Activated naive CD8-positive, alpha-beta T cell (primary cell): ENCODE measurements around the gene SIK2.

Source experiments
- H3K27ac Mint-ChIP-seq: one replicate; pipeline ENCODE4 v1.8.0; 2021; ENCODE audit warnings: mixed read lengths
- H3K27me3 Mint-ChIP-seq: one replicate; pipeline ENCODE4 v1.8.0; 2021; ENCODE audit warnings: mixed read lengths
- H3K36me3 Mint-ChIP-seq: one replicate; pipeline ENCODE4 v1.8.0; 2021; ENCODE audit warnings: mixed read lengths
- H3K4me1 Mint-ChIP-seq: one replicate; pipeline ENCODE4 v1.8.0; 2021; ENCODE audit warnings: low read depth, mixed read lengths
- H3K4me3 Mint-ChIP-seq: one replicate; pipeline ENCODE4 v1.8.0; 2021; ENCODE audit warnings: mild to moderate bottlenecking, mixed read lengths
- H3K9me3 Mint-ChIP-seq: one replicate; pipeline ENCODE4 v1.8.0; 2021; ENCODE audit warnings: low read depth, mixed read lengths

The SIK2 gene

GRCh38 chr11:111629499-111629898 is 27.2 kb downstream of the SIK2 start:
- H3K4me3 Mint-ChIP-seq, result no peak overlapping the region

GRCh38 chr11:111631024-111631665 is 28.9 kb downstream of the SIK2 start:
- H3K4me1 Mint-ChIP-seq, result peaks cover 29% of the 10 kb centered on the region
- no peaks in the 10 kb centered on the region for H3K27me3 Mint-ChIP-seq
- peaks cover 9% of the 10 kb centered on the region for H3K36me3 Mint-ChIP-seq
- no peaks in the 10 kb centered on the region for H3K9me3 Mint-ChIP-seq
- H3K4me3 Mint-ChIP-seq, result no peak overlapping the region
- H3K27ac Mint-ChIP-seq, result no peak overlapping the region

More at GRCh38 chr11:111629499-111629898, 27.2 kb downstream of the SIK2 start:
- no peaks in the 10 kb centered on the region for H3K9me3 Mint-ChIP-seq
- peaks cover 19% of the 10 kb centered on the region for H3K4me1 Mint-ChIP-seq
- no peak overlapping the region for H3K27ac Mint-ChIP-seq
- no peaks in the 10 kb centered on the region for H3K27me3 Mint-ChIP-seq
- peaks cover 17% of the 10 kb centered on the region for H3K36me3 Mint-ChIP-seq

GRCh38 chr11:111631666-111632039 is 29.4 kb downstream of the SIK2 start:
- no peak overlapping the region for H3K4me3 Mint-ChIP-seq
- no peaks in the 10 kb centered on the region for H3K9me3 Mint-ChIP-seq
- peaks cover 6% of the 10 kb centered on the region for H3K36me3 Mint-ChIP-seq
- no peaks in the 10 kb centered on the region for H3K27me3 Mint-ChIP-seq
- H3K4me1 Mint-ChIP-seq, result peaks cover 32% of the 10 kb centered on the region
- H3K27ac Mint-ChIP-seq, result no peak overlapping the region

- Mint-ChIP-seq H3K4me3 (no peak overlapping the region), H3K9me3 (no peaks in the 10 kb centered on the region), H3K27me3 (no peaks in the 10 kb centered on the region), H3K27ac (no peak overlapping the region), H3K4me1 (peaks cover 32% of the 10 kb centered on the region), H3K36me3 (peaks cover 7% of the 10 kb centered on the region)
Measured at GRCh38 chr11:111632516-111633220, 30.4 kb downstream of the SIK2 start.

- Mint-ChIP-seq H3K27ac (no peak overlapping the region), H3K27me3 (no peaks in the 10 kb centered on the region), H3K9me3 (no peaks in the 10 kb centered on the region), H3K36me3 (peaks cover 9% of the 10 kb centered on the region), H3K4me3 (no peak overlapping the region), H3K4me1 (peaks cover 38% of the 10 kb centered on the region)
Measured at GRCh38 chr11:111633248-111633647, 31.0 kb downstream of the SIK2 start.

GRCh38 chr11:111633756-111634362 is 31.6 kb downstream of the SIK2 start:
- Mint-ChIP-seq H3K27ac (peak overlapping the region; percentile 41), H3K4me1 (peaks cover 40% of the 10 kb centered on the region), H3K27me3 (no peaks in the 10 kb centered on the region), H3K36me3 (peaks cover 7% of the 10 kb centered on the region), H3K9me3 (no peaks in the 10 kb centered on the region), H3K4me3 (no peak overlapping the region)

- Mint-ChIP-seq H3K9me3 (no peaks in the 10 kb centered on the region), H3K27ac (no peak overlapping the region), H3K36me3 (peaks cover 3% of the 10 kb centered on the region), H3K27me3 (no peaks in the 10 kb centered on the region), H3K4me1 (peaks cover 41% of the 10 kb centered on the region), H3K4me3 (no peak overlapping the region)
Measured at GRCh38 chr11:111634981-111635705, 32.9 kb downstream of the SIK2 start.

GRCh38 chr11:111635706-111636045 is 33.4 kb downstream of the SIK2 start:
- Mint-ChIP-seq H3K27me3 (no peaks in the 10 kb centered on the region), H3K27ac (no peak overlapping the region), H3K36me3 (peaks cover 3% of the 10 kb centered on the region), H3K4me1 (peaks cover 41% of the 10 kb centered on the region), H3K9me3 (no peaks in the 10 kb centered on the region), H3K4me3 (no peak overlapping the region)

- Mint-ChIP-seq H3K27ac (no peak overlapping the region), H3K4me3 (no peak overlapping the region), H3K27me3 (no peaks in the 10 kb centered on the region), H3K9me3 (no peaks in the 10 kb centered on the region), H3K4me1 (peaks cover 39% of the 10 kb centered on the region), H3K36me3 (peaks cover 16% of the 10 kb centered on the region)
Measured at GRCh38 chr11:111637885-111638284, 35.6 kb downstream of the SIK2 start.

- H3K27ac Mint-ChIP-seq, result no peak overlapping the region
- peaks cover 16% of the 10 kb centered on the region for H3K36me3 Mint-ChIP-seq
- peaks cover 28% of the 10 kb centered on the region for H3K4me1 Mint-ChIP-seq
- H3K4me3 Mint-ChIP-seq, result no peak overlapping the region
- H3K9me3 Mint-ChIP-seq, result no peaks in the 10 kb centered on the region
- no peaks in the 10 kb centered on the region for H3K27me3 Mint-ChIP-seq
Measured at GRCh38 chr11:111639226-111639925, 37.1 kb downstream of the SIK2 start.

GRCh38 chr11:111641339-111642015 is 39.2 kb downstream of the SIK2 start:
- Mint-ChIP-seq H3K36me3 (peaks cover 18% of the 10 kb centered on the region), H3K27me3 (no peaks in the 10 kb centered on the region), H3K27ac (no peak overlapping the region), H3K4me3 (no peak overlapping the region), H3K4me1 (peaks cover 14% of the 10 kb centered on the region), H3K9me3 (no peaks in the 10 kb centered on the region)

- Mint-ChIP-seq H3K9me3 (no peaks in the 10 kb centered on the region), H3K4me1 (peaks cover 14% of the 10 kb centered on the region), H3K4me3 (no peak overlapping the region), H3K27me3 (no peaks in the 10 kb centered on the region), H3K27ac (no peak overlapping the region), H3K36me3 (peaks cover 19% of the 10 kb centered on the region)
Measured at GRCh38 chr11:111642542-111642941, 40.3 kb downstream of the SIK2 start.

GRCh38 chr11:111644922-111645321 is 42.7 kb downstream of the SIK2 start:
- Mint-ChIP-seq H3K4me3 (no peak overlapping the region), H3K27ac (no peak overlapping the region), H3K27me3 (no peaks in the 10 kb centered on the region), H3K9me3 (no peaks in the 10 kb centered on the region), H3K4me1 (peaks cover 2% of the 10 kb centered on the region), H3K36me3 (peaks cover 16% of the 10 kb centered on the region)

GRCh38 chr11:111645657-111646316 is 43.5 kb downstream of the SIK2 start:
- Mint-ChIP-seq H3K36me3 (peaks cover 18% of the 10 kb centered on the region), H3K9me3 (no peaks in the 10 kb centered on the region), H3K4me3 (no peak overlapping the region), H3K27me3 (no peaks in the 10 kb centered on the region), H3K27ac (no peak overlapping the region), H3K4me1 (peaks cover 2% of the 10 kb centered on the region)
